Testis (tissue), 3 donors: Measurements from ENCODE around the gene ARHGEF16. TPM values are rescaled to one million over a fixed set of nuclear protein-coding genes. Genes with fewer than 3 reads are reported as not detected.

Experiments used
- DNase-seq: peaks from one replicate; pipeline ENCODE4 v3.0.0-alpha.2; 2019
- H3K27ac ChIP-seq, 2 donors: fragments of 200-600 bp; sonication (generic); one replicate each; pipeline ENCODE4 v1.5.1; 2019
- H3K27me3 ChIP-seq: fragments of 200-600 bp; sonication (generic); one replicate; pipeline ENCODE4 v1.5.1; 2019
- H3K36me3 ChIP-seq: fragments of 200-600 bp; sonication (generic); one replicate; pipeline ENCODE4 v1.5.1; 2017; ENCODE audit warnings: low read depth; ENCODE audit errors: missing control alignments
- H3K4me1 ChIP-seq: fragments of 200-600 bp; sonication (generic); one replicate; pipeline ENCODE4 v1.5.1; 2019
- H3K4me3 ChIP-seq, 2 donors: fragments of 200-600 bp; sonication (generic); one replicate each; pipeline ENCODE4 v1.5.1; 2017 to 2019
- H3K9me3 ChIP-seq: fragments of 200-600 bp; sonication (generic); one replicate; pipeline ENCODE4 v1.5.1; 2017
- POLR2A ChIP-seq: fragments of 450-650 bp; IDR thresholded peaks from one replicate; pipeline ENCODE4 v1.6.1; 2017; ENCODE audit warnings: antibody characterized with exemption, mild to moderate bottlenecking, moderate library complexity
- WGBS, 2 donors: methylation state at CpG; one replicate each; pipeline ENCODE4 v1.1.5; 2018; 5-methylcytosine and 5-hydroxymethylcytosine counted together
- intact Hi-C: fragments of 100-400 bp; cut with DNase I; formaldehyde crosslinking; loops from one replicate; pipeline ENCODE4 v1.15.1; 2023; ENCODE audit warnings: low total_unique reads
- polyA plus RNA-seq: library from polyadenylated mRNA; stranded (reverse); fragments of 350-450 nt; fragmentation: Illumina TruSeq; extraction: RNeasy Lipid Tissue Mini Kit (QIAGEN cat#74804); gene quantifications from one replicate; pipeline ENCODE4 v1.2.3, GENCODE V29; 2014; ENCODE audit warnings: low read depth, low replicate concordance; ENCODE audit not compliant: insufficient read depth
- total RNA-seq, 2 donors: library from RNA; depleted of rRNA; stranded (reverse); fragments of >200 nt; gene quantifications; one replicate each; pipeline ENCODE4 v1.2.3, GENCODE V29; 2016
- TF ChIP-seq, protein P1 (sequence below), 3 experiments: fragments of 450-650 bp in 2 of 3; fragments of 200-600 bp in 1 of 3; sonication (generic) in 1 of 3; IDR thresholded peaks; one replicate each; pipeline ENCODE4 v1.5.1; 2016 to 2019; ENCODE audit warnings: antibody characterized with exemption in 3 of 3, mild to moderate bottlenecking in 2 of 3, moderate library complexity in 1 of 3

Gene ARHGEF16
- total and polyA plus RNA-seq, 3 donors from 2014 or later: 5.7 to 25.7 (median 17.1) TPM

DNA sequence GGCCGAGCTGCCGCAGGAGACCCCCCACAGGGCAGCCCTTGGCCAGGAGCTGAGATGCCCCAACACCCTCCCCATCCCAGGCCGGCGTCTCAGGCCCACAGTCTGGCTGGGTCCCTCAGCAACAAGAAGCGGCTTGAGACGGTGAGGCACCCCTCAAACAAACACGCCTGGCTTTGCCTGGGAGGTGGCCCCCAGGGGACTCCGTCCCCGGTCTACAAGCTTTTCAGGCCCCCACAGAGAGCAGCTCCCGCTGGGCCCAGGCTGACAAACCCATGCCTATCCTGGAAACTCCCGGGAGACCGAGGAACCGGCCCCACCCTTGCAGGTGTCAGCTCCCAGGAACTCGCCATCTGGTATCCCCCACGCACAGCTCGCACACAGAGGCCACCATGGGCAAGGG, 67.0 kb downstream of the ARHGEF16 start:
- Histone ChIP-seq H3K9me3 (no peaks in the 10 kb centered on the region), H3K4me3 (no peak overlapping the region), H3K27me3 (no peaks in the 10 kb centered on the region), H3K4me1 (no peaks in the 10 kb centered on the region), H3K27ac (no peak overlapping the region), H3K36me3 (no peaks in the 10 kb centered on the region)
- no peak for DNase-seq
- intact Hi-C loops: no loop called here
- TF ChIP-seq, protein P1, sequence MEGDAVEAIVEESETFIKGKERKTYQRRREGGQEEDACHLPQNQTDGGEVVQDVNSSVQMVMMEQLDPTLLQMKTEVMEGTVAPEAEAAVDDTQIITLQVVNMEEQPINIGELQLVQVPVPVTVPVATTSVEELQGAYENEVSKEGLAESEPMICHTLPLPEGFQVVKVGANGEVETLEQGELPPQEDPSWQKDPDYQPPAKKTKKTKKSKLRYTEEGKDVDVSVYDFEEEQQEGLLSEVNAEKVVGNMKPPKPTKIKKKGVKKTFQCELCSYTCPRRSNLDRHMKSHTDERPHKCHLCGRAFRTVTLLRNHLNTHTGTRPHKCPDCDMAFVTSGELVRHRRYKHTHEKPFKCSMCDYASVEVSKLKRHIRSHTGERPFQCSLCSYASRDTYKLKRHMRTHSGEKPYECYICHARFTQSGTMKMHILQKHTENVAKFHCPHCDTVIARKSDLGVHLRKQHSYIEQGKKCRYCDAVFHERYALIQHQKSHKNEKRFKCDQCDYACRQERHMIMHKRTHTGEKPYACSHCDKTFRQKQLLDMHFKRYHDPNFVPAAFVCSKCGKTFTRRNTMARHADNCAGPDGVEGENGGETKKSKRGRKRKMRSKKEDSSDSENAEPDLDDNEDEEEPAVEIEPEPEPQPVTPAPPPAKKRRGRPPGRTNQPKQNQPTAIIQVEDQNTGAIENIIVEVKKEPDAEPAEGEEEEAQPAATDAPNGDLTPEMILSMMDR (IDR thresholded peaks at IDR 0.05): no peak
- TF ChIP-seq POLR2A: no peak
- 90 to 95% methylated on average over 5 to 16 of the region's 16 CpGs for WGBS, 2 donors

- intact Hi-C loops: no loop called here
- Histone ChIP-seq H3K36me3 (no peaks in the 10 kb centered on the region), H3K4me1 (no peaks in the 10 kb centered on the region), H3K4me3 (no peak overlapping the region), H3K9me3 (no peaks in the 10 kb centered on the region), H3K27me3 (no peaks in the 10 kb centered on the region), H3K27ac (no peak overlapping the region)
- no peak for DNase-seq
- WGBS, 2 donors: 97 to 100% methylated on average over 4 to 12 of the region's 13 CpGs
- no peak for TF ChIP-seq POLR2A
- TF ChIP-seq, protein P1 (IDR thresholded peaks at IDR 0.05): no peak
Measured at GRCh38 chr1:3522112-3522511, 67.6 kb downstream of the ARHGEF16 start.

DNA sequence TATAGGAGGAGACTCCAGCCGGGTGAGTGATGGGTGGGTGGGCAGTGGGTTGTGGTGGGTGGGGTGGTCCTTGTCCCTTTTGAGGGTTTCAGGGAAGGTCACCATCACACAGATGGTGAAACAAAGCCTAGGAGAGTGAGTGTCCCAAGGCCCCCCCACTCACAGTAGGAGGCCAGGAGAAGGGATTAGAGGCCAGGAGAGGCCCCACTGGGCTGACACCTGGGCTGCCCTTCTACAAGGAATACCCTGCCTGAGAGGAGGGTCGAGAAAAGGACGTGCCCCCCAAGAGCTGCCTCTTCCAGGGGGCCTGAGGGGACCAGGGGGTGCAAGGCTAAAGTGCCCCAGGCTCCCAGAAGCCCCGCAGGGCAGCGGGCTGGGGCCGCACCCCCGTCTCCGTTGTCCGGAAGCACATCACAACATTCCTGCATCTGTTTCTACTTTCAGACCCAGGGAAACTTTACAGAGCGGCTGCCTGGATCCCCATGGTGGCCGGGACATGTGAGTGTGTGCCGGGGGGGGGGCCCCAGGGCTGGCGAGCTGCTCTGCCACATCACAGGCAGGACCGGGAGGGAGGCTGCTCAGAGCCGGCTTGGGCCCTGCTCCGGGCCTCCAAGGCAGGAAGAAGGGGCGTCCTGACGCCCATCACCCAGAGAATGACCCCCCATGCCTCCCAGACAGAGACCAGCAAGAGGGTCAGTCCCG, 68.2 kb downstream of the ARHGEF16 start:
- Histone ChIP-seq H3K27me3 (no peaks in the 10 kb centered on the region), H3K36me3 (no peaks in the 10 kb centered on the region), H3K27ac (no peak overlapping the region), H3K4me1 (no peaks in the 10 kb centered on the region), H3K4me3 (no peak overlapping the region), H3K9me3 (no peaks in the 10 kb centered on the region)
- DNase-seq: no peak
- intact Hi-C loops: no loop called here
- no peak for TF ChIP-seq POLR2A
- TF ChIP-seq, protein P1 (IDR thresholded peaks at IDR 0.05): no peak
- 89 to 95% methylated on average over 3 to 19 of the region's 19 CpGs for WGBS, 2 donors

DNA sequence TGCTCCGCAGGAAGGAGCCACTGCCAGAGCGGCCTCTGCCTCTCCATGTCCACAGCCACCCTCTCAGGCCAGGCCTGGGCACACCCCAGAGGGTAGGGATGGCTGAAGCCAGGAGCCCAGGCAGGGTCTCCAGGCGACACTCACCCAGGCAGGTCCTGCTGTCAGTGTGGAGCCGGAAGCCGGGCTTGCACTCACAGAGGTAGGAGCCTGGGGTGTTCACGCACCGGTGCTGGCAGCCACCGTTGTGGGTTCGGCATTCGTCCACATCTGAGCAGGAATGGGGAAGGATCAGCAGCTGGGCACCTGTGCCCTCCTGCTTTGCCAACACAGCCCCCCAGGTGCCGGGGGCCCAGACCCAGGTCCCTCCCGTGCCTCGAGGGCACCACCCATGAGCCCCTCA, 69.5 kb downstream of the ARHGEF16 start:
- WGBS, 2 donors: 89 to 100% methylated on average over 1 to 12 of the region's 13 CpGs
- H3K9me3 ChIP-seq: no peaks in the 10 kb centered on the region
- no peaks in the 10 kb centered on the region for H3K27me3 ChIP-seq
- no peak overlapping the region for H3K27ac ChIP-seq
- no peaks in the 10 kb centered on the region for H3K4me1 ChIP-seq
- H3K4me3 ChIP-seq: no peak overlapping the region
- intact Hi-C loops: no loop called here
- H3K36me3 ChIP-seq: no peaks in the 10 kb centered on the region
- no peak for TF ChIP-seq POLR2A
- TF ChIP-seq, protein P1 (IDR thresholded peaks at IDR 0.05): no peak
- DNase-seq: no peak
